Ovary (tissue), 3 donors: ENCODE measurements around the gene VENTX.

Experiments used
- EP300 ChIP-seq: sonication (generic); formaldehyde crosslinking; IDR thresholded peaks from one replicate; pipeline ENCODE4 v1.6.1; 2017; ENCODE audit warnings: antibody characterized with exemption
- POLR2A ChIP-seq: fragments of 450-650 bp; IDR thresholded peaks from one replicate; pipeline ENCODE4 v1.6.1; 2017; ENCODE audit warnings: antibody characterized with exemption, mild to moderate bottlenecking, moderate library complexity
- TF ChIP-seq, protein P1 (sequence below), 3 donors: fragments of 450-650 bp in 2 of 3; fragments of 200-600 bp in 1 of 3; IDR thresholded peaks; one replicate each; pipeline versions ENCODE4 v1.5.1 to v1.8.0; 2016 to 2022; ENCODE audit warnings: antibody characterized with exemption in 3 of 3, mild to moderate bottlenecking in 1 of 3
- donor health status: DM: no; HTN: no; CAD: no.

DNA sequence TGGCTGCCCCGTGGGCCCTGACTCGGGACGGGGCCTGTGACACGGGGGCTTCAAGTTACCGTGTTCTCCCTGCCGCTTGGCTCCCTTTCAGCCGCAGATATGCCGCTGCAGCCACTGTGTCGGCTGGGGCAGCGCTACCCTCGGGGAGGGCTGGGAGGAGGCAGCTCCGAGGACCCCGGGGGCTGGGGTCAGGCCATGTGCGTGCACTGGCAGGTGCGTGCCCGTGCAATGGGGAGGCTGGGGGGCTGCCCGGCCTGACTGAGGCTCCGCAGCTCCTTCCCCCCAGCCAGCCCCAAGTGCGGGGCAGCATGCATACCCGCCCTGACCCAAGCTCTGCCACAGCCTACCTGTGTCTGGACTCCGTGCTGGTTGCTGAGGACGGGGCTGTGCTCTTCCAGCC, 48.4 kb upstream of the VENTX start:
- TF ChIP-seq, protein P1, sequence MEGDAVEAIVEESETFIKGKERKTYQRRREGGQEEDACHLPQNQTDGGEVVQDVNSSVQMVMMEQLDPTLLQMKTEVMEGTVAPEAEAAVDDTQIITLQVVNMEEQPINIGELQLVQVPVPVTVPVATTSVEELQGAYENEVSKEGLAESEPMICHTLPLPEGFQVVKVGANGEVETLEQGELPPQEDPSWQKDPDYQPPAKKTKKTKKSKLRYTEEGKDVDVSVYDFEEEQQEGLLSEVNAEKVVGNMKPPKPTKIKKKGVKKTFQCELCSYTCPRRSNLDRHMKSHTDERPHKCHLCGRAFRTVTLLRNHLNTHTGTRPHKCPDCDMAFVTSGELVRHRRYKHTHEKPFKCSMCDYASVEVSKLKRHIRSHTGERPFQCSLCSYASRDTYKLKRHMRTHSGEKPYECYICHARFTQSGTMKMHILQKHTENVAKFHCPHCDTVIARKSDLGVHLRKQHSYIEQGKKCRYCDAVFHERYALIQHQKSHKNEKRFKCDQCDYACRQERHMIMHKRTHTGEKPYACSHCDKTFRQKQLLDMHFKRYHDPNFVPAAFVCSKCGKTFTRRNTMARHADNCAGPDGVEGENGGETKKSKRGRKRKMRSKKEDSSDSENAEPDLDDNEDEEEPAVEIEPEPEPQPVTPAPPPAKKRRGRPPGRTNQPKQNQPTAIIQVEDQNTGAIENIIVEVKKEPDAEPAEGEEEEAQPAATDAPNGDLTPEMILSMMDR (IDR thresholded peaks at IDR 0.05): no peak
- no peak for TF ChIP-seq POLR2A
- no peak for TF ChIP-seq EP300
